Gastrocnemius medialis (tissue), 4 donors: ENCODE results near the gene PCDH17. TPM values are rescaled to one million over a fixed set of nuclear protein-coding genes. Genes with fewer than 3 reads are reported as not detected.
A peak's percentile ranks its signal among the peaks of the same experiment; 100 is the strongest.

Experiments used
- ATAC-seq, 2 donors: fragments of 150-250 bp; one replicate each; pipeline ENCODE4 v1.9.1; 2016
- DNase-seq, 2 donors: peaks; one replicate each; pipeline ENCODE4 v3.0.0-alpha.2; 2019
- H3K27ac ChIP-seq, 4 donors: fragments of 200-600 bp; sonication (generic); 1 replicate in 1 of 4; 2 replicates in 3 of 4; pipeline ENCODE4 v1.5.1; 2016 to 2018; ENCODE audit warnings: mild to moderate bottlenecking in 2 of 4, moderate library complexity in 1 of 4
- H3K27me3 ChIP-seq, 3 donors: fragments of 200-600 bp; sonication (generic) in 2 of 3; 1 replicate in 1 of 3; 2 replicates in 2 of 3; pipeline versions ENCODE4 v1.5.1 to v1.6.0; 2016 to 2019; ENCODE audit warnings: mild to moderate bottlenecking in 1 of 3, moderate library complexity in 1 of 3
- H3K36me3 ChIP-seq, 2 donors: fragments of 200-600 bp; sonication (generic) in 1 of 2; one replicate each; pipeline ENCODE4 v1.5.1; 2017 to 2018
- H3K4me1 ChIP-seq, 2 donors: fragments of 200-600 bp; sonication (generic) in 1 of 2; one replicate each; pipeline ENCODE4 v1.5.1; 2016 to 2017; ENCODE audit warnings: mild to moderate bottlenecking in 2 of 2
- H3K4me3 ChIP-seq, 4 donors: fragments of 200-600 bp; sonication (generic) in 3 of 4; 1 replicate in 1 of 4; 2 replicates in 3 of 4; pipeline ENCODE4 v1.5.1; 2016 to 2019; ENCODE audit warnings: mild to moderate bottlenecking in 2 of 4
- H3K9me3 ChIP-seq, 3 donors: fragments of 200-600 bp; sonication (generic) in 2 of 3; 1 replicate in 1 of 3; 2 replicates in 2 of 3; pipeline ENCODE4 v1.5.1; 2016 to 2019
- POLR2A ChIP-seq, 2 donors: fragments of 450-650 bp; IDR thresholded peaks; one replicate each; pipeline ENCODE4 v1.6.1; 2017; ENCODE audit warnings: antibody characterized with exemption in 2 of 2, mild to moderate bottlenecking in 2 of 2, moderate library complexity in 2 of 2
- in situ Hi-C, 4 donors: fragments of 200-750 bp; cut with MboI; loops; one replicate each; pipeline versions ENCODE4 v1.15.0 to v1.8.0; 2017; ENCODE audit warnings: low sequenced_read_pairs in 4 of 4
- intact Hi-C: fragments of 100-400 bp; cut with DNase I; formaldehyde crosslinking; loops from one replicate; pipeline ENCODE4 v1.15.1; 2023; ENCODE audit warnings: low total_unique reads
- total RNA-seq, 4 donors: library from RNA; depleted of rRNA; stranded (reverse); fragments of >200 nt; gene quantifications; one replicate each; pipeline versions ENCODE4 v1.1.0 to v1.2.3, GENCODE V29; 2016
- TF ChIP-seq, protein P1 (sequence below), 5 experiments: fragments of 450-650 bp in 3 of 5; fragments of 200-600 bp in 2 of 5; sonication (generic) in 2 of 5; IDR thresholded peaks in 4 of 5; conservative IDR thresholded peaks in 1 of 5; 1 replicate in 4 of 5; 2 replicates in 1 of 5; pipeline ENCODE4 v1.5.1; 2016 to 2019; ENCODE audit warnings: antibody characterized with exemption in 5 of 5, mild to moderate bottlenecking in 3 of 5, moderate library complexity in 3 of 5

The PCDH17 gene
- total RNA-seq, 4 donors from 2014 or later = 0.51 to 1.4 (median 1.1) TPM

DNA sequence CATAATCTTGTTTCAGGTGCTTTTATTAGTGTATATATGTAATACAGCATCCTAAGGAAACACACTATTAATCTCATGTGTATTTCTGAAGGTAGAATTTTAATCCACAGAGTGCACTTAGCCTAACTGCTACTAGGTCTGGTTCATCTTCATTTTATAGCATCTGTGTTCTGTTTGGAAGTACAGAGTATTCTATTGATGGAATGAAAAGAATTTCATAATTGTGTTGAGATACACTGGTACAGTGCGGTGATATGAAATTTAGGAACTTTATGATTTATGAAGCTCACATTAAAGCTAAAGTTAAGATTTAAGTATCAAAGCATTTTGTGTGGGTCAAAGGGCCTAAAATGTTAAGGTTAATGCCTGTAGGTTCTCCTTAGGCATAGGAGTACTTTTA is 6.0 kb downstream of the PCDH17 start:
- intact Hi-C loops = no loop called here
- in situ Hi-C loops = loop anchor here in 1 of 4 donors (25.0 kb wide), 1 partner anchor 1675 kb away; no protein-coding TSS in a partner anchor

DNA sequence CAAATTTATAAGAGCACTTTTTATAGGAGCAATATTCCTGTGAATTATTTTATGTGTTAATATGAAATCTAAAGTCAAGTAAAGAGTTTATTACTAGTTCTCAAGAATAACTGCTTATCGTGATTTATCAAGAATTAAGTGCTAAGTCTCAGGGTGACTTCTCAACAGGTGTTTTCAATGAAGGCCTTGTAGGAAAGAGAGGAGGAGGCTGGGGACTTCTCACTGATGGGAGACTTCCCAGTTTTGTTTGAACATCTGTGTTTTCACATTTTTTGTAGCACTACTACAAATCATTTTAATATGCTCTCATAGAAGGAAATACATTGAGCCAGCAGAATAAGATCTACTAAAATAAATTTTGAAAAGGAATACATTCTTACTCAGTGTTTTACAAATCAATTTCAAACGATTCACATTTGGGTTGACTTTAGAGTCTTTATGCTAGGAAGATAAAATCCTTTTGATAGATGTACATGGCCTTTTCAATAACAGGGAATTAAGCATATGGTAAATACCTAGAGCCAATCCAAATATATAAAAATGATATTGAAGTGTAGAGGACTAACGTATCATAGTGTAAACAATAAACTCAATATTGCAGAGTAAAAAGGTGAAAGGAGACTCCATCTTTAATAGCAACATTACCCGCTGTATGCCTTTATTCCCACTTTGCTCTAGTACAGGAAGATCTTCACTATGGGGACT is 6.8 kb downstream of the PCDH17 start:
- in situ Hi-C loops = loop anchor here in 1 of 4 donors (25.0 kb wide), 1 partner anchor 1674 kb away; no protein-coding TSS in a partner anchor
- H3K4me1 ChIP-seq = no peaks in the 10 kb centered on the region
- no peak for TF ChIP-seq POLR2A (IDR thresholded peaks at IDR 0.05)
- TF ChIP-seq, protein P1, sequence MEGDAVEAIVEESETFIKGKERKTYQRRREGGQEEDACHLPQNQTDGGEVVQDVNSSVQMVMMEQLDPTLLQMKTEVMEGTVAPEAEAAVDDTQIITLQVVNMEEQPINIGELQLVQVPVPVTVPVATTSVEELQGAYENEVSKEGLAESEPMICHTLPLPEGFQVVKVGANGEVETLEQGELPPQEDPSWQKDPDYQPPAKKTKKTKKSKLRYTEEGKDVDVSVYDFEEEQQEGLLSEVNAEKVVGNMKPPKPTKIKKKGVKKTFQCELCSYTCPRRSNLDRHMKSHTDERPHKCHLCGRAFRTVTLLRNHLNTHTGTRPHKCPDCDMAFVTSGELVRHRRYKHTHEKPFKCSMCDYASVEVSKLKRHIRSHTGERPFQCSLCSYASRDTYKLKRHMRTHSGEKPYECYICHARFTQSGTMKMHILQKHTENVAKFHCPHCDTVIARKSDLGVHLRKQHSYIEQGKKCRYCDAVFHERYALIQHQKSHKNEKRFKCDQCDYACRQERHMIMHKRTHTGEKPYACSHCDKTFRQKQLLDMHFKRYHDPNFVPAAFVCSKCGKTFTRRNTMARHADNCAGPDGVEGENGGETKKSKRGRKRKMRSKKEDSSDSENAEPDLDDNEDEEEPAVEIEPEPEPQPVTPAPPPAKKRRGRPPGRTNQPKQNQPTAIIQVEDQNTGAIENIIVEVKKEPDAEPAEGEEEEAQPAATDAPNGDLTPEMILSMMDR (IDR thresholded peaks at IDR 0.05 in 4 of 5, conservative IDR thresholded peaks at IDR 0.05 in 1 of 5) = no peak
- no peak overlapping the region for H3K27ac ChIP-seq
- no peaks in the 10 kb centered on the region for H3K9me3 ChIP-seq
- peaks cover 13 to 16% (median 16%) of the 10 kb centered on the region in 3 donors for H3K27me3 ChIP-seq
- H3K36me3 ChIP-seq = no peaks in the 10 kb centered on the region
- intact Hi-C loops = no loop called here
- ATAC-seq (no peak), DNase-seq (no peak)
- H3K4me3 ChIP-seq = no peak overlapping the region

More for the DNA sequence above, 6.0 kb downstream of the PCDH17 start:
- Histone ChIP-seq H3K27me3 (peaks cover 21 to 25% (median 24%) of the 10 kb centered on the region in 3 donors), H3K4me1 (no peaks in the 10 kb centered on the region), H3K9me3 (no peaks in the 10 kb centered on the region), H3K4me3 (peak overlapping the region in 1 of 4 donors; percentile 4), H3K36me3 (no peaks in the 10 kb centered on the region), H3K27ac (no peak overlapping the region)
- no peak for DNase-seq
- TF ChIP-seq, protein P1 (IDR thresholded peaks at IDR 0.05 in 4 of 5, conservative IDR thresholded peaks at IDR 0.05 in 1 of 5) = no peak
- no peak for TF ChIP-seq POLR2A (IDR thresholded peaks at IDR 0.05)
- no peak for ATAC-seq

DNA sequence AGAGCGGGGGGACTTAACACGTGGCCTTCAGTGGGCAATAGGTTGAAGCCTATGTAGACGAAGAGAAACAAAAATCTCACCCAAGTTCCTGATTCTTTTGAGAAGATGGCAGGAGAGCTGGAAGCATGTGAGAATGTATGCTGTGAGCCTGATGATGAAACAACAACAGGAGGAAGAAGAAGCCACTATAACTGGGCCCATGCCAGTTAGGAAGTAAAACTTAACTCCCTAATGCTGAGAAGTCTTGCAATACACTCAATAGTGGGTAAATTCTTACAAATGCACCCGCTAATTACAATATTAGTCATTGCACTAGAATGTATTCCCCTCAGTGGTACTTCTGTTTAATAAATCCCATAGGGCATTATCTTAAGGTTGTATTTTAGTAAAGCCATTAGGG is 9.1 kb downstream of the PCDH17 start:
- Histone ChIP-seq H3K9me3 (no peaks in the 10 kb centered on the region), H3K4me3 (no peak overlapping the region), H3K36me3 (no peaks in the 10 kb centered on the region), H3K27ac (no peak overlapping the region), H3K27me3 (peaks cover 0 to 2% (median 0%) of the 10 kb centered on the region in 3 donors), H3K4me1 (no peaks in the 10 kb centered on the region)
- DNase-seq = no peak
- in situ Hi-C loops = loop anchor here in 1 of 4 donors (25.0 kb wide), 1 partner anchor 1672 kb away; no protein-coding TSS in a partner anchor
- TF ChIP-seq POLR2A (IDR thresholded peaks at IDR 0.05) = no peak
- TF ChIP-seq, protein P1 (IDR thresholded peaks at IDR 0.05 in 4 of 5, conservative IDR thresholded peaks at IDR 0.05 in 1 of 5) = no peak
- ATAC-seq = no peak
- intact Hi-C loops = no loop called here

DNA sequence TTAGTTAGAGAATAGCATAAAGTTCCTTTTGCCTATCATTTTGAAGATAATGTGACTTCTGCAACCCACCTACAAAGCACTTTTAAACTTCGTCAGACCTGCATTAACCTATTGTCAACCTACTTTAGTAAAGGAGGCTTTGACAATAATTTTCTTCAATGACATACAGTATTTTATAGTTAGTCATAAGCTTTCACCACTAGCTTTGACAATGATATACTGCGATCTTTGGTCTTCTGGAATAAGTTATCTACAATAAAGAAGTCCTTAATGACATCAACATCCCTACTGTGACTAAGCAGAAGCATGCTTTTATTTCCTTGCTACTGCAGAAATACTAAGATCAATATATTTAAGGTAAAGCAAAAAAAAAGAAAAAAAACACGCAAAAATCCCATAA is 9.5 kb downstream of the PCDH17 start:
- intact Hi-C loops = no loop called here
- Histone ChIP-seq H3K9me3 (no peaks in the 10 kb centered on the region), H3K27me3 (no peaks in the 10 kb centered on the region), H3K4me1 (no peaks in the 10 kb centered on the region), H3K27ac (no peak overlapping the region), H3K4me3 (no peak overlapping the region), H3K36me3 (no peaks in the 10 kb centered on the region)
- ATAC-seq = no peak
- no peak for TF ChIP-seq POLR2A (IDR thresholded peaks at IDR 0.05)
- TF ChIP-seq, protein P1 (IDR thresholded peaks at IDR 0.05 in 4 of 5, conservative IDR thresholded peaks at IDR 0.05 in 1 of 5) = no peak
- no peak for DNase-seq
- in situ Hi-C loops = loop anchor here in 1 of 4 donors (25.0 kb wide), 1 partner anchor 1671 kb away; no protein-coding TSS in a partner anchor
